Activated CD4-positive, alpha-beta T cell treated with anti-CD3 and anti-CD28 coated beads for 1 hour (primary cell): Measurements from ENCODE around the gene NINL.
"Not testable (repeated sequence)": the region's sequence is repeated elsewhere in the genome, so short reads cannot be mapped to it uniquely, and the experiment has no call there.

Experiments used
- DNase-seq: peaks from one replicate; pipeline ENCODE4 v3.0.0-alpha.2; 2020

NINL gene

GRCh38 chr20:25584905-25585704, at the start of gene NINL:
NINL (minus strand) TSS chr20:25585531; CDS start chr20:25526587, 58,944 bp downstream.
- peak; percentile 23 for DNase-seq

GRCh38 chr20:25632940-25633790, 47.8 kb upstream of the NINL start:
- DNase-seq: no peak

- not testable (repeated sequence) for DNase-seq
Measured at GRCh38 chr20:25630615-25631014, 45.3 kb upstream of the NINL start.

GRCh38 chr20:25629816-25630499, 44.6 kb upstream of the NINL start:
- no peak for DNase-seq

GRCh38 chr20:25626779-25627178, 41.4 kb upstream of the NINL start:
- no peak for DNase-seq

- no peak for DNase-seq
Measured at GRCh38 chr20:25624500-25624939, 39.2 kb upstream of the NINL start.

GRCh38 chr20:25623736-25624499, 38.6 kb upstream of the NINL start, which contains the start of gene NANP:
NANP (minus strand) TSS chr20:25624014; CDS start chr20:25623948, 66 bp downstream.
- DNase-seq: peak; percentile 72

GRCh38 chr20:25623225-25623735, 37.9 kb upstream of the NINL start:
- DNase-seq: no peak

GRCh38 chr20:25622450-25623224, 37.3 kb upstream of the NINL start:
- no peak for DNase-seq

- DNase-seq: no peak
Measured at GRCh38 chr20:25622049-25622448, 36.7 kb upstream of the NINL start.

GRCh38 chr20:25619514-25619913, 34.2 kb upstream of the NINL start:
- DNase-seq: no peak

GRCh38 chr20:25608774-25609173, 23.4 kb upstream of the NINL start:
- DNase-seq: no peak

- no peak for DNase-seq
Measured at GRCh38 chr20:25606094-25606695, 20.9 kb upstream of the NINL start.

- DNase-seq: no peak
Measured at GRCh38 chr20:25605148-25605547, 19.8 kb upstream of the NINL start.

- no peak for DNase-seq
Measured at GRCh38 chr20:25604611-25605010, 19.3 kb upstream of the NINL start.

GRCh38 chr20:25602914-25603309, 17.6 kb upstream of the NINL start:
- not testable (repeated sequence) for DNase-seq

- DNase-seq: not testable (repeated sequence)
Measured at GRCh38 chr20:25602191-25602913, 17.0 kb upstream of the NINL start.

- DNase-seq: no peak
Measured at GRCh38 chr20:25601659-25602058, 16.3 kb upstream of the NINL start.

- no peak for DNase-seq
Measured at GRCh38 chr20:25600632-25601031, 15.3 kb upstream of the NINL start.
